ENCODE results near the gene MTCL1. TPM values are rescaled to one million over a fixed set of nuclear protein-coding genes. Genes with fewer than 3 reads are reported as not detected.

Gene MTCL1
- total and polyA plus RNA-seq, 9 donors, result 2.2 to 9.6 (median 6.5) TPM

DNA sequence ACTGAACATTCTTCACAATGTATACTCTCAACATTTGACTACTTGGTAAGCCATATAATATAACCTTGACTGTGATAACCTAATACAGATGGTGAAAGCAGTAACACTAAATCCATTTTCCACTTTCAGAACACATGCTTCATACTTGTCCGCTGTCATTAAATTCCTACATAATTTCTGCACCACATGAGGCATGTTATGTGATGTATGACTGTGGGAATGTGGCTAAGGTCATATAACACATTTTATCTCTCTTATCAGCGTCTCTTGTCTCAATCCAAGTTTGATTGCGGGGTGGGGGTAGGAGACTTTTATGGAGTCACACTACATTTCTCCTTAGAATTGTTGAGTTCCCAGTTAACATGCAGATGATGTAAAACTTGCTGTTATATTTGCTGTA is 110.9 kb downstream of the MTCL1 start:
- TF ChIP-seq POLR2A (IDR thresholded peaks at IDR 0.05) (no peak), EP300 (IDR thresholded peaks at IDR 0.05) (no peak)
- TF ChIP-seq, protein P1, sequence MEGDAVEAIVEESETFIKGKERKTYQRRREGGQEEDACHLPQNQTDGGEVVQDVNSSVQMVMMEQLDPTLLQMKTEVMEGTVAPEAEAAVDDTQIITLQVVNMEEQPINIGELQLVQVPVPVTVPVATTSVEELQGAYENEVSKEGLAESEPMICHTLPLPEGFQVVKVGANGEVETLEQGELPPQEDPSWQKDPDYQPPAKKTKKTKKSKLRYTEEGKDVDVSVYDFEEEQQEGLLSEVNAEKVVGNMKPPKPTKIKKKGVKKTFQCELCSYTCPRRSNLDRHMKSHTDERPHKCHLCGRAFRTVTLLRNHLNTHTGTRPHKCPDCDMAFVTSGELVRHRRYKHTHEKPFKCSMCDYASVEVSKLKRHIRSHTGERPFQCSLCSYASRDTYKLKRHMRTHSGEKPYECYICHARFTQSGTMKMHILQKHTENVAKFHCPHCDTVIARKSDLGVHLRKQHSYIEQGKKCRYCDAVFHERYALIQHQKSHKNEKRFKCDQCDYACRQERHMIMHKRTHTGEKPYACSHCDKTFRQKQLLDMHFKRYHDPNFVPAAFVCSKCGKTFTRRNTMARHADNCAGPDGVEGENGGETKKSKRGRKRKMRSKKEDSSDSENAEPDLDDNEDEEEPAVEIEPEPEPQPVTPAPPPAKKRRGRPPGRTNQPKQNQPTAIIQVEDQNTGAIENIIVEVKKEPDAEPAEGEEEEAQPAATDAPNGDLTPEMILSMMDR (IDR thresholded peaks at IDR 0.05), result no peak
- H3K27me3 ChIP-seq, result no peaks in the 10 kb centered on the region
- no peak overlapping the region for H3K27ac ChIP-seq
- no peak for DNase-seq
- intact Hi-C loops (cut with DNase I), result no loop called here
- no peaks in the 10 kb centered on the region for H3K36me3 ChIP-seq
- 72 to 84% (median 81%) methylated on average over 3 of the region's 3 CpGs for WGBS, 3 donors
- no peaks in the 10 kb centered on the region for H3K4me1 ChIP-seq (ENCODE audit: insufficient read depth)
- H3K4me3 ChIP-seq, result no peak overlapping the region
- H3K9me3 ChIP-seq, result no peaks in the 10 kb centered on the region

DNA sequence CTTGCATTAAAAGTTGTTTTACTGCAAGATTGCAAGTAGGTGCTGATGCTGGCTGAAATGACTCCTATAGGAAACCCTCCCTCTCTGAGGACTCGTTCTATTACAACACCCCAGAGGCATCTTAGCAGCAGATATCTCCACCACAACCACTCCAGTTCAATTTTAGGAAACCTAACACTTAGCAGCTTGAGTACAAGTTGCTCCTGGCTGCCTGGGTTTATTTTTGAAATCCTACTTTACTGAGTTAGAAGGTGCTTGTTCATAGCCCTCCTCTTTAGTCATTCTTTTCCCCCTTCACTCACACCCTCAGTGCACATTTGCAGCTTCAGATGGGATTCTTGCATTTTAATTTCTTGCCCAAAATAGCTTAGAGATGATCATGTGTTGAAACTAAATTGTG is 111.5 kb downstream of the MTCL1 start:
- intact Hi-C loops (cut with DNase I), result no loop called here

DNA sequence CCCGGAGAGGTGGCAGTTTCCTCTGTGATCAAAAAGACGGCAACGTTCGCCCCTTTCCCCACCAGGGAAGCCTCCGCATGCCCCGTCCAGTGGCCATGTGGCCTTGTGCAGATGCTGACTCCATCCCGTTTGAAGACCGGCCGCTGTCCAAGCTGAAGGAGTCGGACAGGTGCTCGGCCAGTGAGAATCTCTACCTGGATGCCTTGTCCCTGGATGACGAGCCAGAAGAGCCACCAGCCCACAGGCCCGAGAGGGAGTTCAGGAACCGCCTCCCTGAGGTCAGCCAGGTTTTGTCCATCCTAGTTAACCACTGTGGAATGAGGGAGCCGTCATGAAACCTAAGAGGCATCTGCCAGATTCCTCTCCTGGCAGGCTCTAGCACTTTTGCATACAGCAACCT is 113.6 kb downstream of the MTCL1 start:
- Histone ChIP-seq H3K36me3 (no peaks in the 10 kb centered on the region), H3K4me3 (no peak overlapping the region), H3K27me3 (no peaks in the 10 kb centered on the region), H3K9me3 (no peaks in the 10 kb centered on the region), H3K4me1 (ENCODE audit: insufficient read depth) (no peaks in the 10 kb centered on the region), H3K27ac (no peak overlapping the region)
- 86 to 93% (median 91%) methylated on average over 15 of the region's 15 CpGs for WGBS, 3 donors
- intact Hi-C loops (cut with DNase I), result no loop called here
- DNase-seq, result no peak
- no peak for TF ChIP-seq POLR2A (IDR thresholded peaks at IDR 0.05)
- no peak for TF ChIP-seq EP300 (IDR thresholded peaks at IDR 0.05)
- TF ChIP-seq, protein P1 (IDR thresholded peaks at IDR 0.05), result no peak

More for the DNA sequence above, 111.5 kb downstream of the MTCL1 start:
- Histone ChIP-seq H3K27me3 (no peaks in the 10 kb centered on the region), H3K9me3 (no peaks in the 10 kb centered on the region), H3K4me1 (ENCODE audit: insufficient read depth) (no peaks in the 10 kb centered on the region), H3K36me3 (no peaks in the 10 kb centered on the region), H3K4me3 (no peak overlapping the region), H3K27ac (no peak overlapping the region)
- TF ChIP-seq EP300 (IDR thresholded peaks at IDR 0.05) (no peak), POLR2A (IDR thresholded peaks at IDR 0.05) (no peak)
- TF ChIP-seq, protein P1 (IDR thresholded peaks at IDR 0.05), result no peak
- no peak for DNase-seq
- 19 to 32% (median 23%) methylated on average over 1 of the region's 1 CpG for WGBS, 3 donors

DNA sequence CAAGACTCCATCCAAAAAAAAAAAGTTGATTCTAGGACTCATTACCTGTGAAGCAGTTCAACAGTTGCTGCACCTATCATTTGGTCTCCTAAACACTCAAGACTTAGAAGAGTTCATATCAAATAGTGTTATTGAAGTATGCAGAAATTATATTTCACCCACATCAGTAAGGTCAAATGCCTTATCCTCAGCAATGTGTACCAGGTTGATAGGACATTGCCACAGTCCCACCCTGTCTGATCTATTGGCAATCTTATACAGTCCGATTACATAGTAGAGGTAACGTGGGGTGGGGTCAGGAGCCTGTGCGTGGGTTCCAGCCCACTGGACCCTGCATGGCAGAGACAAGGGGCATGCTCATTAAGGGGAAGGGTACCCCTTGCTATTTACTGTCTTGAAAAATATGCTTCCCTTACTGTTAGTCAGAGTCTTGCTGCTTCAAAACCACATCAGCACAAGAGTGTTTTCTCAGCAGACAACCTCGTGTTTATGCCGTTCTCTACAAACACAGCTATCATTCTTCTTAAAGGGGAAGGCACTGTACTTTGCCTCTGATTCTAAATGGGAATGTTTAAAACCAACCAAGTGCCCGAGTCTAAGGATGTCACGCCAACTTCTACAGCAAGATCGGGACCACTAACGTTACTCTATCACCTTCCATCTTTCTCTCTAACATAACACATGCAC is 115.2 kb downstream of the MTCL1 start:
- 76 to 85% (median 78%) methylated on average over 9 of the region's 9 CpGs for whole genome bisulfite sequencing, 3 donors
- TF ChIP-seq POLR2A (IDR thresholded peaks at IDR 0.05) (no peak), EP300 (IDR thresholded peaks at IDR 0.05) (no peak)
- TF ChIP-seq, protein P1 (IDR thresholded peaks at IDR 0.05), result no peak
- DNase-seq, result no peak
- Histone ChIP-seq H3K27me3 (no peaks in the 10 kb centered on the region), H3K27ac (no peak overlapping the region), H3K4me3 (no peak overlapping the region), H3K9me3 (no peaks in the 10 kb centered on the region), H3K4me1 (ENCODE audit: insufficient read depth) (no peaks in the 10 kb centered on the region), H3K36me3 (no peaks in the 10 kb centered on the region)
- intact Hi-C loops (cut with DNase I), result no loop called here

All from ovary (tissue), 9 donors.